K562 (cell line): ENCODE results near the gene EPC2. TPM values are rescaled to one million over a fixed set of nuclear protein-coding genes. Genes with fewer than 3 reads are reported as not detected.

ENCODE experiments used
- ATAC-seq: fragments of 200-7000 bp; cut with Tn5 transposase; 3 replicates; pipeline ENCODE4 v1.9.1; 2020; ENCODE audit warnings: moderate library complexity
- BruUV-seq: library from RNA; stranded (reverse); fragments of 400-500 nt; replicated peaks from 2 replicates; lab custom pipeline; 2021; lab: Mats Ljungman, UMichigan
- CTCF ChIA-PET: fragments of 300-600 bp; formaldehyde crosslinking; extraction: SDS; loops from one replicate; lab custom pipeline; 2021; ENCODE audit warnings: low intra/inter-chr PET ratio; lab: Yijun Ruan, JAX
- POLR2A ChIA-PET: fragments of 300-600, 350-650 bp; sonication (Branson Sonifier 250); formaldehyde crosslinking; extraction: SDS; loops from one replicate; lab custom pipeline; 2021; ENCODE audit warnings: antibody characterized with exemption, inconsistent platforms; lab: Yijun Ruan, JAX
- DNase-seq, 4 experiments: peaks; one replicate each; pipeline versions ENCODE4 v3.0.0 to v3.0.0-alpha.2; 2011 to 2018; ENCODE audit warnings: low spot score in 3 of 4, mixed read lengths in 3 of 4; ENCODE audit errors: extremely low read depth in 1 of 4
- FAIRE-seq: peaks from 2 replicates; lab custom pipeline; 2011; peaks lifted over from hg19 to GRCh38; lab: Jason Lieb, UNC
- H2AFZ ChIP-seq: 2 replicates; pipeline ENCODE4 v1.6.0; 2011; ENCODE audit warnings: low read depth, low read length, control low read depth, inconsistent platforms
- H3K27ac ChIP-seq: fragments of 200-600 bp; 3 replicates; pipeline ENCODE4 v1.8.0; 2011; ENCODE audit warnings: low read depth, mild to moderate bottlenecking, control low read depth, inconsistent platforms, low read length, moderate library complexity, mixed read lengths; ENCODE audit errors: extremely low read depth
- H3K27me3 ChIP-seq, 2 experiments: fragments of 300-600 bp in 1 of 2; 2 replicates in 1 of 2; 3 replicates in 1 of 2; pipeline versions ENCODE4 v1.6.0 to v1.8.0; 2011; ENCODE audit warnings: inconsistent platforms in 2 of 2, low read length in 2 of 2, mild to moderate bottlenecking in 1 of 2, mixed read lengths in 1 of 2, moderate library complexity in 1 of 2; ENCODE audit not compliant: control insufficient read depth in 2 of 2, insufficient read depth in 2 of 2
- H3K36me3 ChIP-seq: fragments of 300-600 bp; 3 replicates; pipeline ENCODE4 v1.8.0; 2011; ENCODE audit warnings: mild to moderate bottlenecking, low read length, inconsistent platforms; ENCODE audit not compliant: control insufficient read depth, insufficient read depth
- H3K4me1 ChIP-seq, 2 experiments: fragments of 200-600 bp in 1 of 2; replicated peaks in 1 of 2; 2 replicates in 1 of 2; 3 replicates in 1 of 2; pipeline versions ENCODE4 v1.5.1 to v1.8.0; 2011; ENCODE audit warnings: inconsistent platforms in 2 of 2, low read length in 2 of 2, mild to moderate bottlenecking in 1 of 2, mixed read lengths in 1 of 2, moderate library complexity in 1 of 2; ENCODE audit not compliant: control insufficient read depth in 2 of 2, insufficient read depth in 2 of 2
- H3K4me2 ChIP-seq: 2 replicates; pipeline ENCODE4 v1.6.1; 2011; ENCODE audit warnings: low read length, control low read depth, inconsistent platforms, mixed read lengths; ENCODE audit not compliant: insufficient read depth
- H3K4me3 ChIP-seq: fragments of 200-600 bp; sonication (generic), shearing (Covaris generic); 2 replicates; pipeline ENCODE4 v1.5.1; 2016; ENCODE audit warnings: control low read depth, inconsistent platforms
- H3K79me2 ChIP-seq: fragments of 200-600 bp; 3 replicates; pipeline ENCODE4 v1.8.0; 2011; ENCODE audit warnings: low read length, inconsistent platforms; ENCODE audit not compliant: control insufficient read depth, insufficient read depth
- H3K9ac ChIP-seq, 2 experiments: 2 replicates each; pipeline versions ENCODE4 v1.6.0 to v1.6.1; 2011; ENCODE audit warnings: low read depth in 2 of 2, low read length in 2 of 2, control low read depth in 1 of 2, inconsistent platforms in 1 of 2, mild to moderate bottlenecking in 1 of 2, mixed read lengths in 1 of 2; ENCODE audit not compliant: insufficient read depth in 1 of 2
- H3K9me1 ChIP-seq: one replicate; pipeline ENCODE4 v1.6.0; 2011; ENCODE audit warnings: inconsistent platforms, mild to moderate bottlenecking, low read length, moderate library complexity; ENCODE audit not compliant: control insufficient read depth, insufficient read depth
- H3K9me3 ChIP-seq: replicated peaks from 2 replicates; pipeline ENCODE4 v1.5.1; 2011; ENCODE audit warnings: low read depth, low read length, inconsistent platforms; ENCODE audit not compliant: control insufficient read depth, insufficient read depth
- H4K20me1 ChIP-seq: replicated peaks from 2 replicates; pipeline ENCODE4 v1.6.1; 2011; ENCODE audit warnings: low read length, inconsistent platforms, mixed read lengths; ENCODE audit not compliant: control insufficient read depth, insufficient read depth
- EP300 ChIP-seq: IDR thresholded peaks from 2 replicates; pipeline ENCODE4 v1.6.1; 2012; ENCODE audit warnings: low read length, improper control_type of control experiment
- WGBS: fragments of 100-300 bp; shearing (Covaris generic); methylation state at CpG from one replicate; pipeline ENCODE4 v1.1.6; 2016; ENCODE audit warnings: low coverage, mixed read lengths; ENCODE audit not compliant: insufficient coverage; ENCODE audit errors: missing lambda C conversion rate; 5-methylcytosine and 5-hydroxymethylcytosine counted together
- in situ Hi-C: fragments of 300-500 bp; cut with MboI; formaldehyde crosslinking; loops from 4 replicates; pipeline ENCODE4 v1.15.0; 2018; ENCODE audit warnings: inconsistent platforms, mixed read lengths
- intact Hi-C: fragments of 100-400 bp; cut with micrococcal nuclease; formaldehyde crosslinking; loops from 2 replicates; pipeline ENCODE4 v1.14.2; 2022
- polyA plus RNA-seq, 8 experiments: library from polyadenylated mRNA; depleted of rRNA in 4 of 8; stranded (reverse) in 5 of 8; unstranded in 3 of 8; fragments of >200 nt; fragmentation: Nextera tagmentation in 2 of 8; fragmentation: Illumina TruSeq in 1 of 8; extraction: Ambion mirVana in 2 of 8; extraction: Trizol in 1 of 8; gene quantifications; 2 replicates each; pipeline versions ENCODE4 v1.2.1 to v1.2.3, GENCODE V29; 2011 to 2014; ENCODE audit warnings: inconsistent platforms in 1 of 8, missing spikeins in 1 of 8
- total RNA-seq, 7 experiments: library from RNA; depleted of rRNA in 6 of 7; stranded (reverse); fragments of >200 nt in 6 of 7; fragmentation: Illumina TruSeq in 2 of 7; extraction: Trizol in 2 of 7; gene quantifications; 2 replicates each; pipeline versions ENCODE4 v1.2.1 to v1.2.3, GENCODE V29; 2011 to 2021; ENCODE audit warnings: low replicate concordance in 1 of 7
- TF ChIP-seq, protein P1 (sequence below): fragments of 450-650 bp; IDR thresholded peaks from 2 replicates; pipeline ENCODE4 v1.6.1; 2016

The EPC2 gene
- total and polyA plus RNA-seq, 9 of the 15 experiments (the other 6 are each of a cell fraction or from before 2014, with no cell fraction given) = 7.0 to 35.8 (median 29.1) TPM

GRCh38 chr2:148599109-148599991 lies 45.2 kb upstream of the EPC2 start:
- FAIRE-seq = no peak
- BruUV-seq = no TSS peak
- CTCF ChIA-PET = no interaction called here
- no peak overlapping the region for H3K9ac ChIP-seq
- intact Hi-C loops = no loop called here
- no peak overlapping the region for H3K4me3 ChIP-seq
- H2AFZ ChIP-seq = no peak overlapping the region
- no peaks in the 10 kb centered on the region for H3K9me1 ChIP-seq
- H4K20me1 ChIP-seq = no peaks in the 10 kb centered on the region
- H3K4me1 ChIP-seq = no peaks in the 10 kb centered on the region
- no peaks in the 10 kb centered on the region for H3K9me3 ChIP-seq
- no peak for TF ChIP-seq EP300
- TF ChIP-seq, protein P1, sequence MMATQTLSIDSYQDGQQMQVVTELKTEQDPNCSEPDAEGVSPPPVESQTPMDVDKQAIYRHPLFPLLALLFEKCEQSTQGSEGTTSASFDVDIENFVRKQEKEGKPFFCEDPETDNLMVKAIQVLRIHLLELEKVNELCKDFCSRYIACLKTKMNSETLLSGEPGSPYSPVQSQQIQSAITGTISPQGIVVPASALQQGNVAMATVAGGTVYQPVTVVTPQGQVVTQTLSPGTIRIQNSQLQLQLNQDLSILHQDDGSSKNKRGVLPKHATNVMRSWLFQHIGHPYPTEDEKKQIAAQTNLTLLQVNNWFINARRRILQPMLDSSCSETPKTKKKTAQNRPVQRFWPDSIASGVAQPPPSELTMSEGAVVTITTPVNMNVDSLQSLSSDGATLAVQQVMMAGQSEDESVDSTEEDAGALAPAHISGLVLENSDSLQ = no peak
- TF ChIP-seq, all 486 proteins: peak for 0
- DNase-seq = no peak
- ATAC-seq = no peak
- Histone ChIP-seq H3K27me3 (peaks cover 13 to 24% of the 10 kb centered on the region in 2 experiments; a peak in 4 of 5 replicates), H3K79me2 (no peaks in the 10 kb centered on the region), H3K36me3 (no peaks in the 10 kb centered on the region), H3K4me2 (no peak overlapping the region), H3K27ac (no peak overlapping the region)
- WGBS = 2% methylated on average over 3 of the region's 4 CpGs
- in situ Hi-C loops = no loop called here
- POLR2A ChIA-PET = interaction anchor here (0.7 to 0.8 kb wide), 2 partner anchors 16 to 312 kb away, joined by 3 to 4 read pairs; no protein-coding TSS in a partner anchor
